Measurements from ENCODE around the gene SF3B6. TPM values are rescaled to one million over a fixed set of nuclear protein-coding genes. Genes with fewer than 3 reads are reported as not detected.

SF3B6 gene
- total RNA-seq, 1 donor: 52.8 TPM

DNA sequence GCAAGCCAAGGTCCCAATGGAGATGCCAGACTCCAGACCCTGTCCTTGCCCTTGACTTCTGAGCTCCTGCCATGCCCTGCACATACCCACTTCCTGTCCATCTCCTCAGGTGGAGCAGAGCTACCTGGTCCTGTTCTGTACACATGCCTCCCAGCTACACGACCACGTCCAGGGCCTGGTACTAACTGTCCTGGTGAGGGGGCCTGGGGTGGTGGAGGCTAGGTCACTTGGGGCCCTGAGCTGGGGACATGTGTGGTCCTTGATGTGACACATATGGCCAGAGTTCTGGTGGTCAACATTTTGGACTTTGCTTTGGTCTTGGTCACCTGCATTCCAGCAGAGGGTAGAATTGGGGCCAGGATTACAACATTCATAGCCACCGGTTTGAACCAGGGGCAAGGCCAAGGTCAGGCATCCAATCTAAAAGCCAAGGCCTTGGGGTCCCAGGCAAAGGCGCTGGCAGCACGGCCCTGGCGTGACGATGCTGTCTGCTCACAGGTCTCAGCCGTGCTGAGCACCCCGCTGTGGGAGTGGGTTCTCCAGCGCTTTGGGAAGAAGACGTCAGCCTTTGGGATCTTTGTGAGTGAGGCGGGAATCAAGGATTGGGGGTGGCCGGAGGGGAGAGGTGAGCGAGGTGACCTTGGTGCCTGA is 53.7 kb downstream of the SF3B6 start:
- no peak for DNase-seq (ENCODE audit: low read depth in 2 of 3, low spot score in 2 of 3)

DNA sequence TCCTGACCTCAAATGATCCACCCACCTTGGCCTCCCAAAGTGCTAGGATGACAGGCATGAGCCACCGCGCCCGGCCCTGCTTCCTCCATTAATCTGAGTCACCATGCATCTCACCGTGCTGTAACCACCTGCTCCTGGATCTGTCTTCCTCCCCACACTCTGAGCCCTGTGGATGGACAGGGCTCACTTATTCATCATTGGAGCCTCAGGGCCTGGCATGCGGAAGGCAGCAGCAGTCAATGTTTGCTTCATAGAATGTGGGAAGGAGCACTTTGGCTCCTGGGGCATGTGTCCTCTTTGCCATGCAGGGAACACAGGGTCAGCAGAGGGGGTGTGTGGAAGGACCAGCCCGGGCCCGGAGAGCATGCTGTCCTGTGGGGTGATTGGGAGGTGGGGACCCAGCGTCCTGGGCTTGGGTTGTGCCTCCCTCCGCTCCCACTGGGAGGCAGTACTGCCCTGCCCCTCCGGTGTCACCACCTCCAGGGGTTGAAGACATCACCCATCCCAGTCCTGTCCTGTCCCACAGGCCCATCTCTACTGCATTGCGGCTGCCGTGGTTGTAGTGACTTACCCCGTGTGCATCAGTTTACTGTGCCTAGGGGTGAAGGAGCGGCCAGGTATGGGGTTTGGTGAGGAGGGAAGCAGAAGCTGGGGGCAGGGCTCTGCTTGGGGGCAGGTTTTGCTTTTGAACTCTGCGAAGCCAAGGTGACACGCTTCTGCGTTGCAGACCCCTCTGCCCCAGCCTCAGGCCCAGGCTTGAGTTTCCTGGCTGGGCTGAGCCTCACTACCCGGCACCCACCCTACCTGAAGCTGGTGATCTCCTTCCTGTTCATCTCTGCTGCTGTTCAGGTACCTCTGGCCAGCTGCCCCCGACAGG is 54.8 kb downstream of the SF3B6 start:
- peak in 1 of 3 donors; percentile 18 for DNase-seq (ENCODE audit: low read depth in 2 of 3, low spot score in 2 of 3)

DNA sequence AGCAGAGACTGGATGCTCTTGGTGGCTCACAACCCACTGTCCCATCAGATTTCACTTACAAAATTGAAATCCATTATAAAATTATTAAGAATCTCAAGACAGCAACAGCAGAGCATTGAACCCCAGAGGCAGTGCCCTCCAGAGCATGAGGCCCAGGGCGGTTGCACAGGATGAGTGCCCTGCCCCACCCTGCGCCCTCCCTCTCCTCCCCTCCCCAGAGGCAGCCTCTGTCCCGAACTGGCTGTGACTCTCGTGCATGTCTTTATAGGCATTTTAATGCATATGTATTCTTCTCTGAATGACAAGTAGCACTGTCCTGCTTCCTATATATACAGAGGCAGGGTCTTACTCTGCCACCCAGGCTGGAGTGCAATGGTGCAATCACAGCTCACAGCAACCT is 55.9 kb downstream of the SF3B6 start:
- DNase-seq (ENCODE audit: low read depth in 2 of 3, low spot score in 2 of 3): no peak

DNA sequence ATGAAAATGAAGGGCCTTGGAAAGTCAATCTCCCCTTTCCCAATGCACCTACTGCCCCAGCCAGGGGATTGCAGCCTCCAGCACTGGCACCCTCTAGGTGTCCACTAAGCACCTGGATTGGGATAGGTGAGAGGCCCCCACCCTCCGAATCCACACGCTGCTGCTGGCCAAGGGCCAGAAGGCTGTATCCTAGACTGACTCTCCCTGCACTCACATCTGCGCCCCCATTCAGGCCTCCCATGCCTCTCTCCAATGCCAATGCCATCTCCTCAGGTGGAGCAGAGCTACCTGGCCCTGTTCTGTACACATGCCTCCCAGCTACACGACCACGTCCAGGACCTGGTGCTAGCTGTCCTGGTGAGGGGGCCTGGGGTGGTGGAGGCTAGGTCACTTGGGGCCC is 56.4 kb downstream of the SF3B6 start:
- DNase-seq (ENCODE audit: low read depth in 2 of 3, low spot score in 2 of 3): no peak

DNA sequence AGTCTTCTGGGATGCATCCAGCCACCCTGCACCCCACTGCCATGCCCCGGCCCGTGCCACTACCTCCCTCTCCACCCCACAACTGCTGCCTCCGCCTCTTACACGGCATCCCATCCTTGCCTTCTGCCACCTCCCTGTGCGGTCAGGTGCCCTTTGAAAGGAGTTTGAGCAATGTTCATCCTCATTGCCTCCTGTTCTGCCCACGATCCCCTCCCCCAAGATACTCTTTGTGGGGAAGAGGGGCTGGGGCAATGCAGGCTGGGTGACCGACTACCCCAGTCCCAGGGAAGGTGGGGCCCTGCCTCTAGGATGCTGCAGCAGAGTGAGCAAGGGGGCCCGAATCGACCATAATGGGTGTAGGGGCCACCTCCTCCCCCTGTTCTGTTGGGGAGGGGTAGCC is 57.9 kb downstream of the SF3B6 start:
- DNase-seq (ENCODE audit: low read depth in 2 of 3, low spot score in 2 of 3): no peak

DNA sequence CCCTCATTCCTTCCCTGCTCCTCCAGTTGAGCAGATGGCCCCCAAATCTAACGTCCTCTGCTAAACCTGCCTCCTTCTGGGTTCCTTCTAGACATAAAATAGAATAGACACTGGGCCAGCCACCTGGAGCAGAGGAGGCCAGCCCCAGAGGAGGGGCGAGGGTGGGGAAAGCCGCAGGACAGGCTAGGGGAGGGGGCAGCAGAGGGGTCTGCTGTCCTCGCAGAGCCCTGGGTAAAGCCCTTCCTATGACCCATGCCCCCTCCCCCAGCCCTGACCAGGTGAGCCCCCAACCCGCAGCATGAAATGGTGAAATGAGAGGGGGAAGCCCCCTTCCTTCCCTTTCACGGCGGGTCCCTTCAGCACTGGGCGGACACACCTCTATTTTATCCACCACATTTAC is 58.4 kb downstream of the SF3B6 start:
- no peak for DNase-seq (ENCODE audit: low read depth in 2 of 3, low spot score in 2 of 3)

Small RNA genes lying within 50 kb of the gene (small RNA-seq; reads per million reads assigned to genes)
- gene RNU6-370P: not detected

Other genes starting within 250 kb of the SF3B6 start
- gene ATAD2B, start 149.2 kb downstream of the SF3B6 start, total RNA-seq: 11.8 TPM
- 5.7 TPM for gene UBXN2A, start 135.9 kb downstream of the SF3B6 start, total RNA-seq
- gene MFSD2B, start 66.2 kb downstream of the SF3B6 start, total RNA-seq: 4.8 TPM
- gene WDCP, start 28.9 kb downstream of the SF3B6 start, total RNA-seq: 7.8 TPM
- gene FKBP1B, start 26.6 kb downstream of the SF3B6 start, total RNA-seq: 3.5 TPM
- 29.6 TPM for gene TP53I3, start 8.5 kb upstream of the SF3B6 start, total RNA-seq
- gene PFN4, start 47.0 kb upstream of the SF3B6 start, total RNA-seq: 0.81 TPM
- 8.1 TPM for gene FAM228B, start 47.1 kb upstream of the SF3B6 start, total RNA-seq
- gene FAM228A, start 98.7 kb upstream of the SF3B6 start, total RNA-seq: 0.27 TPM